GM18909 (cell line): ENCODE results near the gene HOXA13.

Experiments
- ATAC-seq: cut with Tn5 transposase; IDR thresholded peaks from one replicate; pipeline ENCODE4 v1.9.1; 2021; ENCODE audit warnings: mild to moderate bottlenecking; ENCODE audit not compliant: unreplicated experiment, poor library complexity

The HOXA13 gene

GRCh38 chr7:27172315-27172774, 27.5 kb downstream of the HOXA13 start:
- ATAC-seq = no peak

DNA sequence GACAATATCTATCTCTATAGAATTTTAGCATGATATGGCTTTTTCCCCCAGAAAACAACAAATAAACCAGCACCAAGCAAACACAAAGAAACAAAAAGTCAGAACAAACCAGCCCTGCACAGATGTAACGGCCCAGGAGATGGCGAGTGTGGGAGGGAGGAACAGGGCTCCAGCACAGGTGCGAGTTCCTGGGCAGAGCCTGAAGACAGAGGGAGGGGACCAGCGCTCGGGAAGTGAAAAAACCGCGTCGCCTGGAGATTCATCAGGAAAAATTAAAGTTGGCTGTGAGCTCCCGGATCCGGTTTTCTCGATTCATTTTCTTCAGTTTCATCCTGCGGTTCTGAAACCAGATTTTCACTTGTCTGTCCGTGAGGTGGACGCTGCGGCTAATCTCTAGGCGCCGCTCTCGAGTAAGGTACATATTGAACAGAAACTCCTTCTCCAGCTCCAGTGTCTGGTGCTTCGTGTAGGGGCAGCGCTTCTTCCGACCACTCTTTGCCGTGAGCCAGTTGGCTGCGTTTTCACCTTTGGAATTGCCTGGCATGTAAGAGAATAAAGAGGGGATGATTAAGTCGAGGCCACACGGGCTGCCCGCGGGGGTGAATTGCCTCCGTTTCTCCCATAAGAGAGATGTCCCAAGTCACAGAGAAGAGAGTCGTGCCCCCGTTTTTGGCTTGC, 28.1 kb downstream of the HOXA13 start:
- ATAC-seq = no peak

GRCh38 chr7:27171325-27171636, 28.6 kb downstream of the HOXA13 start:
- no peak for ATAC-seq

- no peak for ATAC-seq
Observed at GRCh38 chr7:27170426-27171324, 29.2 kb downstream of the HOXA13 start.

DNA sequence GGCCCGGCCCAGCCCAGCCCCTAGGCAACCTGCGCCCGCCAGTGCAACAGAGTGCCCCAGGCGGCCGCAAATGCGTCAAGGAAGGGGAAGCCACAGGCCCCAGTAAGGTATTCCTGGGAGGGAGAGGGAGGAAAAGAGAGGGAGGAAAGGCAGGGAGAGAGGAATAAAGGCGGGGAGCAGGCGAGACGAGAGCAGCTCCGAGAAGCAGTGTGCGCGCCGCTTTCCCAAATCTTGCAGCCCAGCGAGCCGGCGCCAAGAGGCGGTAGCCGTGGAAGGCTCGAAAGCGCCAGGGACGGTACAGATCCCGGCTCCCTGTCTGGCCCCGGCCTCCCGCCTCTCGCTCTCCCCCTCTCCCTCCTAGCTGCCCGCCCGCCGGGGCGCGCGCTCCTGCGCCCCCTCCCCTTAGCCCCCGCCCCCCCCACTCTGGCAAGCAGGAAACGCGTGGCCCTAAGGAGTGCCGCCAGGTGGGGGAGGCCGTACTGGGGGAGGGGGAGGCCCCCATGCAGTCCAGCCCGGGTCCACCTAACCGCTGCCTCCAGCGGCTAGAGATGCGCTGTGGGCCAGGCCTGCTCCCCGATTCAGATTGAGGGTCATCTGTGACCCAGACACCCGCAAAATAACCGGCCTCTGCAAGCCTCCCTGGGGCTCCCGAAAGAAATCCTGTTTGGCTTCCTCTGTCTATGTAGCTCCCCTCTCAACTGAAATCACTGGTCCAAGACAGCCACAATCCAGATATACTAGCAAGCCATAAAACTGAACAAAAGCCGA, 30.0 kb downstream of the HOXA13 start:
- no peak for ATAC-seq

- no peak for ATAC-seq
Observed at GRCh38 chr7:27168265-27168947, 31.5 kb downstream of the HOXA13 start.

DNA sequence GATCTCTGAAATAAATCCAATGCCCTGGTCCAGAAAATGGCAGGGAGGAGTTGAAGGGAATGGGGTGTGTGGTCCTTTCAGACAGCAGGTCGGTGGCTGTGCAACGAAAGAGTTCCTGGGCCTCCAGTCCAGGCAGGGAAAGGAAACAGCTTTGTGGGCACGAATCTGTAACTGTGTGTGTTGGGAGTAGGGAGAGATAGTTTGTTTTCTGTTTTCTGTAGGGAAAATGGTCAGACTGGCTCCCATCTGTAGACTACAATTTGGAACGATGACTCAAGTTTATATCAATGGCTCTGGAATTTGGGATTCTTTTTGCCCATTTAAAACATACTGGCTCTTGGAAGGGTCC, 32.0 kb downstream of the HOXA13 start:
- no peak for ATAC-seq

DNA sequence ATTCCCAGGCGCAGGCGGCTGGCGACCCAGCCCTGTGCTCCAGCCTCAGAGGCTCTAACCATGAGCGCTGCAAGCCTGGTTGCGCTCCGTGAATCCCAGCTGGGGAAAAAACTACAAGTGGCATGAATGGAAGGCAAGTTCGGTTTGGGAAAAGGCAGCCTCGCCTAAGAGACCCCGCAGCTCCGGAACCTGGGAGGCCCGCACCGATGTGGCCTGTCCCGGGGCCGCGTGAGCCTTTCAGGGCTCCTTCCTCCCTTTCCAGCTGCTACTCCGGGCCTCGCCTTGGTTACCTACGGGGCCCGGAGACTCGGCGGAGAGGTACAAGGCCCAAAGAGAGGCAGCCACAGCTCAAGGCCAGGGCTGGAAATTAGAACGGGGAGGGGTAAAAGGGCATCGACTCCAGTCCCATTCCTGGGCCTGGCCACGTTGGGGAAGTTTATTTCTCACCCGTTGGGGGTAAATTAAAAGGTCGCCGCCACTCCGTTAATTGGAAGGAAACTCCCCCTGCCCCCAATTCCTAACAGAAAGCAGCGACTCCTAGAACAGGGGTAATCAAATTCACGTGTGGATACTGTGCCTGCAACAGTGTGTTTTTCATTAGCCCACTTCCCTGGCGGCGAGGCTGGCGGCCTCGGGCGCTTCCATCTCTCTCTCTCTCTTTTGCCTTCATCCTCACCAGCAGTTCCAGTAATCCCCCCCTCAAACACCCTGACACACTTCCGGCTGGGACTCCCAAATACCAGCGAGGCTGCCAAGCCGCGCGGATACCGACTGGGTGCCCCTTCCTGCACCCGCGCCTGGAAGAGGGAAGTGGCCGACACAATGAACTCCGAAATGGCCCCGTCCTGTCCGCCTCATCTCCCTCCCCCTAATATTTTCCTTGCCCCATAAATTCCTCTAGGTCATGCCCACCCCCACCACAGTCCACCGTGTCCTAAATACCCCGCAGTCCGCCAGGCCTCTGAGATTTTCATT, 33.1 kb downstream of the HOXA13 start:
- ATAC-seq = no peak

- ATAC-seq = no peak
Observed at GRCh38 chr7:27165996-27166530, 33.8 kb downstream of the HOXA13 start.

- no peak for ATAC-seq
Observed at GRCh38 chr7:27165089-27165995, 34.5 kb downstream of the HOXA13 start, which contains the start of gene HOXA9. Gene HOXA9 (minus strand): TSS chr7:27165537. CDS start chr7:27165457, 80 bp downstream.

- no peak for ATAC-seq
Observed at GRCh38 chr7:27164367-27165088, 35.4 kb downstream of the HOXA13 start.

DNA sequence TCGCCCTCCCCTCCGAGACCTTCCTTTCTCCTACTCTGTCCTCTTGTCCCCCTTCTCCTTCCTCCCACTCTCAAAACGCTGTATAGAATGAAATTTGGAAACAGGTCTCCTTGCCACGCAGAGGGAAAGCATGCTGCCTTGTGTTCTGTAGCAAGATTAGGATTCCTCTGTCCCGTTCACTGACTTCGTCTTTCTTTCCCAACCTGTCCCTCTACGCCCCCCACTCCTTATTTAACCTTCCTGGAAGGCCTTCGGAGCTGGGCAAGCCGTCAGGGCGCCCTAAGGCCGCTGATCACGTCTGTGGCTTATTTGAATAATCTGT, 35.9 kb downstream of the HOXA13 start:
- ATAC-seq = no peak

DNA sequence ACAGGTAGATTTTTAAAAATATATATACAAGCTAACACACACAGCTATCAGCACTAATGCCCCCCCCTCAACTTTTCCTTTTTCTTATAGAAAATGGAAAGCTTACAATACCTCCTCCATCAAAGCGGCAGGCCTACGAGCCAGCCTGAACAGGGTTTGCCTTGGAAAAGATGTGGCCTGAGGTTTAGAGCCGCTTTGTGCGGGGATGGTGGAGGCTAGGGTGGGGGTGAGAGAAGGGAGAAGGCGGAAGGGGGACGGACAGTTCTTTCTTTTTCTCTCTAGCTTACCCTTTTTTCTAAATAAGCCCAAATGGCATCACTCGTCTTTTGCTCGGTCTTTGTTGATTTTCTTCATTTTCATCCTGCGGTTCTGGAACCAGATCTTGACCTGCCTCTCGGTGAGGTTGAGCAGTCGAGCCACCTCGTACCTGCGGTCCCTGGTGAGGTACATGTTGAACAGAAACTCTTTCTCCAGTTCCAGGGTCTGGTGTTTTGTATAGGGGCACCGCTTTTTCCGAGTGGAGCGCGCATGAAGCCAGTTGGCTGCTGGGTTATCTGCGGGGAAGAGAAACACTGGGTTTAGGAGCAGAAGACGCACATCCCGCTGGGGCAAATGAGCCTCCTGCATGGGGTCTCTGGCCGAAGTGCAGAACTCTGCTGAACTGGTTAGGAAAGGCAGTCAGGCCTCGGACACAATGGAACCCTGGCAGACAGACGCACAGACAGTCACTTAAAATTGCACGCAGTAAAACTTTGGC, 36.4 kb downstream of the HOXA13 start:
- ATAC-seq = no peak

- ATAC-seq = no peak
Observed at GRCh38 chr7:27162561-27163287, 37.2 kb downstream of the HOXA13 start.

DNA sequence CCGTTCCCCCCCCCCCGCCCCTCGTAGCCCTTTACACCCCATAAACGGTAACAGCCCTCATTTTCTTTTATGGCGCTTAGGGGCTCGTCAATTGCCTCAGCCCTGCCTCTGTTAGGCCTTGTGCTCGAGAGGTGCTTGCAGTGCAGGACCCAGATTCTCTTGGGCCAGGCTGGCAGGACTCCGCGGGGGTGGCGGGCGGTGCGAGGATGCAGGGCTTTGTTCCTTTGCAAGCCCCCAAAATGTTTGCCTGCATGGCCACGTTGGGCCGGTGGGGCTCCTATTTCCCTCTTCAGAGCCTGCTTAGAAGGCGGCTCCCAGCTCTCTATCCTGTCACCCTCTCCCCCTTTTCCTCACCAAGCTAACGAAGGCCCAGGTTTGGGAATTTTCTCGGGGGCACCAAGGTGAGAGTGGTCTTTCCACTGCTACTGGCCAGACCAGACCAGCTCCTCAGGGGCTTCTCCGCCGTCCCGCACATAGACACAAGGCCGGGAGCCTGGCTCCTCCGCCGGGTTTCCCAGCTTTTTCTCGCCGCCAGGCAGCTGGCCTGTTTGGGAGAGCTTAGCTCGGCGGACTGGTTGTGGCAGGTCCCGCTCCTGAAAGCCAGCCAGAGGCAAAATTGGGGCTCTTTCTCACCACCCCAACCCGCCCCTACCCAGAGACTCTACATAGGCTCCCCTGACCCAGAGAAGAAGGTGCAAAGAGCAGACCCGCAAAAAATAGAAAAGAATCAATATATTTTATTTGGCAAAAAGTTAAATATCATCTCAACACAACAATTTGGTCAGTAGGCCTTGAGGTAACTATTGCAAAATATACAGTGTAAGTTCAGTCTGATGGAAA, 38.0 kb downstream of the HOXA13 start:
- no peak for ATAC-seq
